ENCODE measurements around the gene FGFBP3. TPM values are rescaled to one million over a fixed set of nuclear protein-coding genes. Genes with fewer than 3 reads are reported as not detected.

Gene FGFBP3
- total RNA-seq, 1 donor = 0.72 TPM

- no peak overlapping the region for H3K4me3 ChIP-seq (ENCODE audit: insufficient read depth, low read length)
- H3K9me3 ChIP-seq (ENCODE audit: low read depth, low read length) = no peaks in the 10 kb centered on the region
- no peak for TF ChIP-seq CTCF (IDR thresholded peaks at IDR 0.05; ENCODE audit: extremely low read depth, low read depth, low read length)
- DNase-seq (ENCODE audit: insufficient read length, low spot score, missing footprints) = no peak
- no peak overlapping the region for H2AFZ ChIP-seq (ENCODE audit: low read length)
- peaks cover 23% of the 10 kb centered on the region for H3K4me1 ChIP-seq (ENCODE audit: insufficient read depth, low read length)
- H3K4me2 ChIP-seq (ENCODE audit: insufficient read depth, low read length) = no peak overlapping the region
- no peaks in the 10 kb centered on the region for H3K36me3 ChIP-seq (ENCODE audit: insufficient read depth, low read length)
- no peaks in the 10 kb centered on the region for H4K20me1 ChIP-seq (ENCODE audit: insufficient read depth, low read length)
- no peaks in the 10 kb centered on the region for H3K79me2 ChIP-seq (ENCODE audit: insufficient read depth, low read length)
- H3K27me3 ChIP-seq (ENCODE audit: insufficient read depth, low read length) = no peaks in the 10 kb centered on the region
- no peak overlapping the region for H3K27ac ChIP-seq (ENCODE audit: low read depth, low read length)
These were observed 23.8 kb downstream of the FGFBP3 start for GRCh38 chr10:91885362-91886079.

GRCh38 chr10:91884536-91884935, 24.8 kb downstream of the FGFBP3 start:
- Histone ChIP-seq H3K27ac (ENCODE audit: low read depth, low read length) (no peak overlapping the region), H3K4me2 (ENCODE audit: insufficient read depth, low read length) (no peak overlapping the region), H3K4me1 (ENCODE audit: insufficient read depth, low read length) (peaks cover 23% of the 10 kb centered on the region), H3K36me3 (ENCODE audit: insufficient read depth, low read length) (no peaks in the 10 kb centered on the region), H3K27me3 (ENCODE audit: insufficient read depth, low read length) (no peaks in the 10 kb centered on the region), H4K20me1 (ENCODE audit: insufficient read depth, low read length) (no peaks in the 10 kb centered on the region), H3K79me2 (ENCODE audit: insufficient read depth, low read length) (no peaks in the 10 kb centered on the region), H2AFZ (ENCODE audit: low read length) (peak overlapping the region; percentile 99), H3K4me3 (ENCODE audit: insufficient read depth, low read length) (no peak overlapping the region), H3K9me3 (ENCODE audit: low read depth, low read length) (no peaks in the 10 kb centered on the region)
- TF ChIP-seq CTCF (IDR thresholded peaks at IDR 0.05; ENCODE audit: extremely low read depth, low read depth, low read length) = no peak
- DNase-seq (ENCODE audit: insufficient read length, low spot score, missing footprints) = no peak

- no peak for TF ChIP-seq CTCF (IDR thresholded peaks at IDR 0.05; ENCODE audit: extremely low read depth, low read depth, low read length)
- H3K4me1 ChIP-seq (ENCODE audit: insufficient read depth, low read length) = peaks cover 23% of the 10 kb centered on the region
- H3K27me3 ChIP-seq (ENCODE audit: insufficient read depth, low read length) = no peaks in the 10 kb centered on the region
- H3K4me3 ChIP-seq (ENCODE audit: insufficient read depth, low read length) = peak overlapping the region; percentile 69
- H3K79me2 ChIP-seq (ENCODE audit: insufficient read depth, low read length) = no peaks in the 10 kb centered on the region
- peak overlapping the region; percentile 8 for H3K27ac ChIP-seq (ENCODE audit: low read depth, low read length)
- H2AFZ ChIP-seq (ENCODE audit: low read length) = peak overlapping the region; percentile 99
- H4K20me1 ChIP-seq (ENCODE audit: insufficient read depth, low read length) = no peaks in the 10 kb centered on the region
- DNase-seq (ENCODE audit: insufficient read length, low spot score, missing footprints) = peak; percentile 88
- H3K36me3 ChIP-seq (ENCODE audit: insufficient read depth, low read length) = no peaks in the 10 kb centered on the region
- no peaks in the 10 kb centered on the region for H3K9me3 ChIP-seq (ENCODE audit: low read depth, low read length)
- peak overlapping the region; percentile 97 for H3K4me2 ChIP-seq (ENCODE audit: insufficient read depth, low read length)
These were observed 25.5 kb downstream of the FGFBP3 start for GRCh38 chr10:91883549-91884444.

- Histone ChIP-seq H3K27ac (ENCODE audit: low read depth, low read length) (no peak overlapping the region), H3K4me3 (ENCODE audit: insufficient read depth, low read length) (no peak overlapping the region), H3K4me2 (ENCODE audit: insufficient read depth, low read length) (no peak overlapping the region), H3K9me3 (ENCODE audit: low read depth, low read length) (no peaks in the 10 kb centered on the region), H4K20me1 (ENCODE audit: insufficient read depth, low read length) (no peaks in the 10 kb centered on the region), H3K27me3 (ENCODE audit: insufficient read depth, low read length) (no peaks in the 10 kb centered on the region), H2AFZ (ENCODE audit: low read length) (peak overlapping the region; percentile 1), H3K36me3 (ENCODE audit: insufficient read depth, low read length) (no peaks in the 10 kb centered on the region), H3K79me2 (ENCODE audit: insufficient read depth, low read length) (no peaks in the 10 kb centered on the region), H3K4me1 (ENCODE audit: insufficient read depth, low read length) (peaks cover 13% of the 10 kb centered on the region)
- no peak for TF ChIP-seq CTCF (IDR thresholded peaks at IDR 0.05; ENCODE audit: extremely low read depth, low read depth, low read length)
- no peak for DNase-seq (ENCODE audit: insufficient read length, low spot score, missing footprints)
These were observed 29.0 kb downstream of the FGFBP3 start for GRCh38 chr10:91880310-91880709.
